Frontal cortex (tissue), 4 donors: ENCODE data around the gene SNX30. TPM values are rescaled to one million over a fixed set of nuclear protein-coding genes. Genes with fewer than 3 reads are reported as not detected.

Experiments used
- DNase-seq, 2 donors: peaks; one replicate each; pipeline ENCODE4 v3.0.0; 2012; ENCODE audit warnings: low spot score in 2 of 2
- FAIRE-seq: peaks from 2 replicates; lab custom pipeline; 2012; peaks lifted over from hg19 to GRCh38; lab: Jason Lieb, UNC
- total RNA-seq: library from RNA; depleted of rRNA; stranded (reverse); fragments of >200 nt; gene quantifications from one replicate; pipeline ENCODE4 v1.2.3, GENCODE V29; 2014
- donor health status: control.
- donor health status: control.
- donor health status: control.

Gene SNX30
- total RNA-seq, 1 donor from 2014 or later = 20.8 TPM

DNA sequence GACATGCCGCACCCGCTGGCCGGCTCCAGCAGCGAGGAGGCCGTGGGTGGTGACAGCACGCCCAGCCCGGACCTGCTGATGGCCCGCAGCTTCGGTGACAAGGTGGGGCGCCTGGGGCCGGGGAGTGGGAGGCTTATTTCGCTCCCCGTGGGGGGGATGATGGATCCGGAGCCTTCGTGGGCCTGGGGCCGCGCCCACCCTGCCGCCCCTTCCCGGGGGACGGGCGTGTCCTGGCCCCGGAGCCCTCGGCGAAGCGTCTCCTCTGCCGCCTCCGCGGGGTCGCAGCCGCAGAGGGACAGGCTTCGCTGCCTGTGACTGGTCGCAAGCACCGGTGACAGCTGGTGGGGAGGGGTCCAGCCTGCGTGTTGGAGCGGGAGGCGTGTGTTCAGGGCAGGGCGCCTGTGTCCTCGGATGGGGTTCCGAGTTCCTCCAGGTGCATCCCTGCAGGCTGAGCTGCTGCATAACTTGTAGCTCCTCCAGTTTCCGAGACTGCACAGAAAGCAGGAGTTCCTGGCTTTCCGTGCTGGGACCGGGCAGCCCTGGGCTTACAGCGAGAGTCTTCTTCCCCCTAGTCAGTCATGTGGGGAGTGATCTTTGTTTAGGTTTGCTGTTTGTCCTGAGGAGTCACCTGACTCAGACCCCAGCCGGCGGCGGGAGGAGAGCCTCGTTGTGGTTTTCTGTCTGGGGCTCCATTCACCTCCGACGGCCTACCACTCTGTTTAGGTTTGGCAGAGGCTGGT lies 666 bp downstream of the SNX30 start:
- no peak for FAIRE-seq
- DNase-seq = peak; percentile 58 to 65

DNA sequence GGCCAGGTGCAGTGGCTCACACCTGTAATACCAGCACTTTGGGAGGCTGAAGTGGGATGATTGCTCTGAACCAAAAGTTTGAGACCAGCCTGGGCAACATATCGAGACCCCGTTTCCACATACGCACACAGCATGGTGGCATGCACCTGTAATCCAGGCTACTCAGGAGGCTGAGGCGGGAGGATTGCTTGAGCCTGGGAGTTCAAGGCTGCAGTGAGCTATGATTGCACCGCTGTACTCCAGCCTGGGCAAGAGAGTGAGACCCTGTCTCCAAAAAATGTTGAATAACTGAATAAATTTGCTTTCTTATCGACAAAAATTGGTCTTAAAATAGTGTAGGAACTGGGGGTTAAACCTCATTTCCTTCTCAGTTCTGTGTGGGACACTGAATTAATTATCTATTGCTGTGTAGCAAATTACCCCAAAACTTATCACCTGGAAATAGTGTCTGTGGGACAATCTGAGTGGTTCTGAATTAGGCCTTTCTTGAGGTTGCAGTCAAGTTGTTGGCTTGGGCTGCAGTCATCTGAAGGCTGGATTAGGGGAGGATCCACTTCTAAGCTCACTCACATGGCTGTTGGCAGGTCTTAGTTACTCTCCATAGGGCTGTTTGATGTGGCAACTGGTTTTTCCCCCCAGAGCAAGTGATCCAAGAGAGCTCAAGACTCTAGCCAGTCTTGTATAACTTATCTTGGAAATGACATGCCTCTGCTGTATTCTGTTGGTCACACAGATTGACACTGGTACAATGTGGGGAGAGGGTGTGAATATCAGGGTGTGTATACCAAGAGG lies 2.0 kb downstream of the SNX30 start:
- DNase-seq (no peak), FAIRE-seq (no peak)

DNA sequence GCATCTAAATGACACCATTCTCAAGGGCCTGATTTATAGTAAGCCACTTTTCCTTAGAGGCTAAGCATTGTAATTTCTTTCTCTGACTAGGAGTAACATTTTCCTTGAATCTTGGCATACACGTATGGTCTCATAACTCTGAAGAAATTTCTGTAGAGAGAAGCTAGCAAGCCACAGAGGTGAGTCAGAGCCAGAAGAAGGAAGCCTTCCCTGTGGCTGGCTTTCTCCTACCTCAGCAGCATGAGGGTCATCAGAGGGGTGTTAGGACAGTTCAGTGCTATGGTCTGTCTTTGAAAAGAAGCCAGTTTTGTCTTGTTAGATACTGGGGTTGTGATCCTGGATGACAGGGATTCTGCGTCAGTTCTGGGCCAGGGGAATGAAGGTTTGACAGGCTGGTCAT lies 3.2 kb downstream of the SNX30 start:
- DNase-seq (no peak), FAIRE-seq (no peak)

DNA sequence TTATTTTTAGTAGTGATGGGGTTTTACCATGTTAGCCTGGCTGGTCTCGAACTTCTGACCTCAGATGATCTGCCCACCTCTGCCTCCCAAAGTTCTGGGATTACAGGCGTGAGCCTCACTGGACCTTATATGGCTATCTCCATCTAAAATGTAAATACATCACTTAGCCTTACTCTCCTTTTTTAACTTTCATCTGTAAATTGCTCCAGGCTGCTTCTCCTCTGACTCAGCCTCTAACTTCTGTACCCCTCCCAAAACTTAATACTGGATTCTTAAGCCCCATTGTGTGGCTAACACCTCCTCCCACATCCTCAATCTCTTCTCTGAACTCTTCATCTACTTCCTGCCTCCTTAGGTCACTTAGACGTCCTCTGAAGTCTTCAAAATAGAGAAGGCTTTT lies 4.0 kb downstream of the SNX30 start:
- FAIRE-seq (no peak), DNase-seq (no peak)

DNA sequence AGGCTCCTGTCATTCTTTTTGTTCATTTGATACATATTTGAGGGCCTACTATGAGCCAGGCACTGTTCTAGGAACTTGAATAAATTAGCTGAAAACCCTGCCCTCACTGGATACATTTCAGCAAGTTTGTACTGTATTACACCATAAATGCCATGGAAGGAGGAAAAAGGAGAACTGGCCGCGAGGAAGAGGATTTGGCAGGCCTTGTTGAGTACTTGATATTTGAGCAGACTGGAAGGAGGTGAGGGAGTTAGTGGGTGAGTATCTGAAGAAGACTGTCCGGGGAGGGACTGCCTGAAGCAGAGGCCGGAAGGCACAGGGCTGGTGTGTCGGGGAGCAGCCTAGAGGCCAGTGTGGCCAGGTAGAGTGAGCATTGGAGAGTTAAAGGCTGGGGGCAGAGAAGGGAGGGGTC lies 4.5 kb downstream of the SNX30 start:
- no peak for FAIRE-seq
- no peak for DNase-seq

DNA sequence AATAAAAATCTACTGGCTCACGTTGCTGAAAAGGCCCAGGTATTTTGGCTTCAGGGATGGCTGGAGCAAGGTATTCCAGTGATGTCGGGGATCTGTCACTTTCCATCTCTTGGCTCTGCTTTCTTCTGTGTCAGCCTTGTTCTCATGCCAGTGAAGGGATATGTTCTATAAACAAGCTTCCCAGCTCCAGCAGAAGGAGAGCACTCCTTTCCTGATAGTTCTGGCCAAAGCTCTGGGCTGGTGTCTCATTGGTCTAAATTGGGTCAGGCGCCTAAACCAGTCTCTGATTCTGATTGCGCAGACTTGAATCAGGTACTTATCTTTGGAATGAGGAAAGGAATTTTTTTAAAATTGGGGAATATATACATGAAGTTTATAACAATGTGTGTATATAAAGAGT lies 5.1 kb downstream of the SNX30 start:
- no peak for DNase-seq
- FAIRE-seq = no peak

DNA sequence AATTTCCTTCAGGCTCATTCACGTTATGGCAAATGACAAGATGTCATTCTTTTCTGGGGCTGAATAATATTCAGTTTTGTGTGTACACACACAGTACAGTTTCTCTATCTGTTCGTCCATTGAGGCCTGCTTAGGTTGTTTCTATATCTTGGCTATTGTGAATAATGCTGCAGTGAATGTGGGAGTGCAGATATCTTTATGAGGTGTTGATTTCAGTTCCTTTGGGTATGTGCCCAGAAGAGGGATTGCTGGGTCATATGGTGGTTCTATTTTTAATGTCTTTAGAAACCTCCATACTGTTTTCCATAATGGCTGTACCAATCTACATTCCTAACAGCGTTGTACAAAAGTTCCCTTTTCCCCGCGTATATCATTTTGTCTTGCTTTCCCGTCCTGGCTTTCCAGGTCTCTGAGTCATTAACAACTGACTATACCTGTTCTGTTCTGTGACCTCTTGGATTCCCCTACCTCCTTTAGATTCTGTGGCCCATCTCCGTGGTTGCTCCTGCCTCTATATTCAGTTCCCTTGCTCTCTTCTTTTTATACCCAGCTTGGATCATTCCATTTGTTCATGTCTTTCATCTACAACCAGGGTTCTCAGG lies 6.8 kb downstream of the SNX30 start:
- DNase-seq = no peak
- FAIRE-seq = no peak

DNA sequence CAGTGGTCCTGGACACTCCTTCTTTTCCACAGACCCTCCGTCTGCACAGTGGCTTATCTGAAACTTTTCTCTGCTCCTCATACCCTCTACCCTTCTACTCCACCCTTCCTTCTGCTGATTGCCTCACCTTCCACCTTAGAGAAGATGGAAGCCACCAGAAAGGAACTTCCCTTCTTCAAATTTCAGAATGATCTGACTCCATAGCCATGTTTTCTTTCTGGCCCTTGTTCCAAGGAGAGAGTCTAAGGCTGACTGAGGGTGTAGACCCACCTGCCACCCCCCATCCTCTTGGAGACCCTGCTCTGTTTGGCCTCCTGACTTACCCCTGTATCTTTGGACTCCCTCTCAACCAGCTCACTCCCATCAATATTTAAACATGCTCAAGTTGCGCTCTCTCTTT lies 7.4 kb downstream of the SNX30 start:
- DNase-seq (no peak), FAIRE-seq (no peak)

DNA sequence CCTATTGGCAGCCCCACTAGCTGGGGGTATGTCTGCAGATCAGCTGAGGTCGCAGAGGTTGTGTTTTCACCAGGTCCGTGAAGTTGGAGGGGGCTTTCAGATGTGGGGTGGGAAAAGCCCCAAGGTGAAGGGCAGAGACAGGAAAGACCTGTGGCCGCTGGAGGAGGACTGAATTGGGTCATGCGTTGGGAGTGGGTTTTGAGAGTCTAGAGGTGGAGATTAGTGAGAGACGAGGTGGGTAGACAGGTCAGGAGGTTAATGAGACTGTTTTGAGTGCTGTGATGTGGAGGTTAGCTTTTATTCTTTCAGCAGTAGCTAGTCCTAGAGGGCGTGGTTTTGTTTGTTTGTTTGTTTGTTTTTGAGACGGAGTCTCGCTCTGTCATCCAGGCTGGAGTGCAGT lies 10.3 kb downstream of the SNX30 start:
- no peak for DNase-seq
- no peak for FAIRE-seq

DNA sequence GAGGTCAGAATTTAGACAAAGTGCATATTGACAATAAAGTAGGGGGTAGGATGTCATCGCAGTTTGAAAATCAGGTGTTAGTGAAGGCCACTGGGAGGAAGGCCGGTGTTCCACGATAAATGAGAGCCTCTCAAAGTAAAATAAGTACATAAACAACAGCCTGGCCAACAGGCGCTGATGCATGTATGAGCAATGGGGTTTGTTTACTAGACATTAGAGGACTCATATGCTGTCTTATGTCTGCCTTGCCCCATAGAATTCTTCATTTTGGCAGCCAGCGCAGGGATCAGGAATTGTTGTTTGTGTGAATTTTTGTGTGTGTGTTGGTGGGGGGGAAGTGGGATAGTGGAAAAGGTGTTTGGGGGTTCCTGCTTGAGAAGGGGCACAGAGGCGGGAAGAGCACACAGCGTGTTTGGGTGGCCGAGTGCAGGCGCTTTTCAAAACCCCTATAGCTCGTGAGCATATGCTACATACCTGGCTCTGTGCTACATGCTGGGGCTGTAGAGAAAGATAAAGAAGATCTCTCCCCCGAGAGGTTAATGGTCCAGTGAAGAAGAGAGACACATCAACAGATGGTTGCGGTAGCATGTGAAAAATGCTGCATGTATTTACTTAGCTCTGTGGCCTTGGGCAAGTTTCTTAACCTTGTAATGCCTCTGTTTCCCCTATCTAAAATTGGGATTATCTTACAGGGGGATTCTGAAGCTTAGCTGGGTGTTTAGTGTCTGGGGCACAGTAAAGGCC lies 11.5 kb downstream of the SNX30 start:
- FAIRE-seq = no peak
- DNase-seq = no peak

DNA sequence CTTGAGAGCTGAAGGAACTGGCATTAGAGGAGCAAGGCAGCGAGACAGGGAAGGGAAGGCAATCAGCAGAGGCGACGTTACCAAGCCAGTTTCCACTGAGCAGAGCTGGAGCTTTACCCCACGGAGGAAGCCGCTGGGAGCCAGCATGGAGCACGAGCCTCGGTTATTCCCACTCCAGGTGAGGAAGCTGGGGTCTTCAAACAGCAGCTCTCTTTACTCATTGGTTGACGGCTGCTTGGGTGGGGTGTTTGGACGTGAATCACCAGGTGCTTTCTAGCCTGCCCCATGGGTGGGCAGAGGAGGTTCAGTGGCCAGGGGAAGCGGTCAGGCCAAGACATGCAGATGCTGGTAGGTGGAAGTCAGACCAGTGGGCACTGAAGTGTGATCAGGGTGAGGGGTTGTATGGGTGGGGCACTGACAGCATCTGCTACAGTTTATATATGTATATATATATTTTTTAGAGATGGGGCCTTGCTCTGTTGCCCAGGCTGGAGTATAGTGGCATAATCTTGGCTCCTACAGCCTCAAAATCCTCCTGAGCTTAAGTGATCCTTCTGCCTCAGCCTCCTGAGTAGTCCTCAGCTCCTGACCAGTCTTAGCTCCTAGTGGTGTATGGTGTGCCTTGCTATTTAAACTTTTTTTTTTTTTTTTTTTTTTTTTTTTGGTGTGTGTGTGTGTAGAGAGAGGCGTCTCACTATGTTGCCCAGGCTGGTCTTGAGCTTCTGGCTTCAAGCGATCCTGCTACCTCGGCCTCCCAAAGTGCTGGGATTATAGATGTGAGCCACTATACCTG lies 12.4 kb downstream of the SNX30 start:
- FAIRE-seq (no peak), DNase-seq (no peak)

DNA sequence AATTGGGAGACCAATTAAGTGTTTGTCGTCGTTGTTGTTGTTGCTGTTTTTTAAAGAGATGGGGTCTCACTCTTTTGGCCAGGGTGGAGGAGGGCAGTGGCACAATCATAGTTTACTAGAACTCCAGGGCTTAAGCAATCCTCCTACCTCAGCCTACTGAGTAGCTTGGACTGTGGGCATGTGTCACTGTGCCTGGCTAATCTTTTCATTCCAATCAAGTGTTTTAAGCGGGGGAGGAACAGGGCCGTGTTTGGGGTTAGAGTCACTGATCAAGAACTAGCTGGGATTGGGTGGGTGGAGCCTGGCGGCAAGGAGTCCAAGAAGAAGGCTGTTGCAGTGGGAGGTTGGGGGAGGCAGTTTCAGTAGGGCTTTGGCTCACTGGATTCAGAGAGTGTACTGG lies 13.8 kb downstream of the SNX30 start:
- FAIRE-seq (no peak), DNase-seq (no peak)

DNA sequence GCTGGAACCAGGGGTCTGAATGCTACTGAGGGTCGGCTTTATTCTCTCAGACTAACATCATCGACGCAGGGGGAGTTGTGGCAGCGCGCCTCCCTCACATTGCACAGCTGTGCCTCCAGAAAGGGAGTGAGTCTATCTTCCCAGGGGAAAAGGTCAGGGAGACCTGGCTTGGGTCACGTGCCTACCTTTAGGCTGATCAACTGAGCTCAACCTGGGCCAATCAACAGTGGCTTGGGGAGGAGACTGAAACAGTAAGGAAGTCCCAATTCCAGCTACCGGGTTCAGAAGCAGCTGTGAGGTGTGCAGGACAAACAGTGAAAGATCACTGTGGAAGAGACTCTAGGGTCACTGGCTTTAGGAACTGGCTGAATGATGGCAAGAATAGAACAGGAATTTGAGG lies 14.3 kb downstream of the SNX30 start:
- no peak for FAIRE-seq
- DNase-seq = no peak

DNA sequence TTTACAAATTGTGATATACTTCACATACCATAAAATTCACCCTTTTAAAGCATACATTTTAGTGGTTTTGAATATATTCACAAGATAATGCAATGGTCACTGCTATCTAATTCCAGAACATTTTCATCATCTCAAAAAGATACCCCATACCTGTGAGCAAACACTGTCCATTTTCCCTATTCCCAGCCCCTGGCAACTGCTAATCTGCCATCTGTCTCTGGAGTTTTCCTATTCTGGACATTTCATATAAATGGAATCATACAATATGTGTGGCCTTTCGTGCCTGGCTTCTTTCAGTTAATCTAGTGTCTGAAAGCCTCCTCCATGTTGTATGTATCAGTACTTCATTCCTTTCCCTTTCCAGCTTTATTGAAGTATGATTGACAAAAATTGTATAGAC lies 14.7 kb downstream of the SNX30 start:
- FAIRE-seq (no peak), DNase-seq (no peak)

DNA sequence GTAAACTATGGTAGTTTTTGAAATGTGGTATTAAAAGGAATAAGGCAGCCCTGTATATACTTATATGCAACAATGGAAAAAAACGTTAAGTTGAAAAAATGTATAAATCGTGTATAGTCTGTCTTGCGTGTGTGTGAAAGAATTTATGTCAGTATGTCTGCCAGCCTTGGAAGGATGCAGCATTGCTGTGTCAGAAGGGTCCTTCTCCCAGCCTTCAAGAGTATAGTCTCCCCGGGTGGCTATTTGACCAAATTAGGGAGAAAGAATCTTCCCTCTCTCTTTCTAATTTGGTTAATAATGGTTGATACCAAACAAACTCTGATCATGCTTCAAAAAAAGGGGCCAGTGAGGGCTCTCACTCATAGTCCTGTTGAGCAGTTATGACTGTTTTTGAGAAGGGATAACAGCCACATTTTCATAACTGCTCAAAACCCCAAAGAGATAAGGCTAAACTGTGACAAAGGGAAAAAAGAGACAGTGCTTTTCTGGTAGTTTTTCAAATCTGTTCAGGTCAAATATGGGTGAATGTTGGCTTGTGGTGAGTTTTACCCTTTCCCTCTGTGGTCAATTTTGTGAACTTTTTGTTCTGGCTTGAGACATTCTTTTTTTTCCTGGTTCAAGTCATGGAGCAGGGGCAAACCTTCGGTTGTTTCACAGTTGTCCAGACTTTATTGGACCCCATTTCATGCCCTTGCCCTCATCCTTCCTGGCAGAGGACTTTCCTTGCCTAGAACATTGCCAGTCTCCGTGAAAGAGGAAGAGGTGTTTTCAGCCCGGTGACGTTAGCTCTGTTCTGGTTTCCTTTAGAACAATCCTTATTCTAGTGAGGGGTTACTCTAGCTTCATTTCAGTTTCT lies 21.0 kb downstream of the SNX30 start:
- no peak for FAIRE-seq
- DNase-seq = no peak

DNA sequence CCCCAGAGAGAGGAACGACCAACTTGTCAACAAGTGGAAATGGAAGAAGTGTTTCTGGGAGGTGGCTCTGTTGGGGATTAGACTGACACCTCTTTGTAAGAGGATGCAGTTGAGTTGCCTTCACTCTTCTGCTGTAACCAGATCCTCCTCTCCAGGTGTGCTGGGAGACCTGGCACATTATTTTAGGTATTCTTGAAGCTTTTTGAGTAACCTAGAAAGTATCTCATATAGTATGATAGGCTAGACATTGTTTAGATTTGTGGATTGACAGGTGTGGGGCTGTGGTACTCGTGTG lies 21.6 kb downstream of the SNX30 start:
- no peak for FAIRE-seq
- no peak for DNase-seq

DNA sequence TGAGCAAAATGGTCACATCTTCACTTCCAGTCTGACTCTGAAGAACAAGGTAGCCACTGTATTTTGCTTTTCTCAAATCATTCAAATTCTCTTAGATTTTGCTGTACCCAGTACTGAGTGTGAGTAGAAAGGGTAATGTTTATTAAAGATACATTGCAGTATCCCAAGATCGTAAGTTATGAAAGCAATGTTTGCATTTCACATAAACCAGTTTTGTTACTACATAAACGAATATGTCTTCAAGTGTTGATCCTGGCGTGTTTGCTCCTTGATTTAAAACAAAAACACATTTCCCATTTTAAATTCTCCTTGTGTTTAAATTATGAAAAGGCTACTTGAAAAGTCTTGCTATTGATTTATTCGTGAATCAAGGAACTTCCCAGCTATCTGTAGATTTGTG lies 22.0 kb downstream of the SNX30 start:
- FAIRE-seq (no peak), DNase-seq (no peak)

DNA sequence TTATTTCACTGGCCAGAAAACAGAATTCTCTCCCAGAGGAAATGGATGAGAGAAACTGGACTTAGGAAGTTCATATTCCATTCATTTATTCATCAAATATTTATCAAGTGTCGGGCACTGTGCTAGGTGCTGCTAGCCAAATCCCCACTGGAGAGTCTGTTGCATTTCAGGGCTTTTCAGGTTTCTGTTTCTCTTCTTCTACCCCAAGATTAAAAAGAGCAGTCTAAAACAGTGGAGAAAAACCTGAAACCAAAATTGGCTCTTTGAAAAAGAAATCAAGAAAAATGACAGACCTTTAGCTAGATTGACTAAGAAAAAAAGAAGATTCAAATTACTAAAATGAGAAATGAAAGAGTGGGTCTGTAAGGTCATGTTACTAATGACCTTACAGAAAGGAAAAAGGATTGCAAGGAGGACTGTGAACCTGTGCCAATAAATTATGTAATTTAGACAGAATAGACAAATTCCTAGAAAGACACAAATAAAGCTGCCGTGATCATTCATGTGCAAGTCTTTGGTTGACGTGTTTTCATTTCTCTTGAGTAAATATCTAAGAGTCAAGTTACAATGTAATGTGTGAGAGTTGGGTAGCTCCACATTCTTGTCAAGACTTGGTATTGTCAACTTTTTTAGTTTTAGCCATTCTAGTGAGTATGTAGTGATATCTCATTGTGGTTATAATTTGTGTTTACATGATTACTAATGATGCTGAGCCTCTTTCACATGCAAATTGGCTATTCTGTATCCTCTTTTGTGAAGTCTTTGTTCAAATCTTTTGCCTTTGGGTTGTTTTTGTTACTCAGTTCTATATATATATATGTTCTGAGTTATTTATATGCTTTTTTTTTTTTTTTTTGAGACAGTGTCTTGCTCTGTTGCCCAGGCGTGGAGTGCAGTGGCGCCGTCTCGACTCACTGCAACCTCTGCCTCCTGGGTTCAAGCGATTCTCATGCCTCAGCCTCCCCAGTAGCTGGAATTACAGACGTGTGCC lies 23.7 kb downstream of the SNX30 start:
- no peak for FAIRE-seq

More for the DNA sequence above, 23.7 kb downstream of the SNX30 start:
- DNase-seq = no peak
